Measurements from ENCODE around the gene HSFX3.

DNA sequence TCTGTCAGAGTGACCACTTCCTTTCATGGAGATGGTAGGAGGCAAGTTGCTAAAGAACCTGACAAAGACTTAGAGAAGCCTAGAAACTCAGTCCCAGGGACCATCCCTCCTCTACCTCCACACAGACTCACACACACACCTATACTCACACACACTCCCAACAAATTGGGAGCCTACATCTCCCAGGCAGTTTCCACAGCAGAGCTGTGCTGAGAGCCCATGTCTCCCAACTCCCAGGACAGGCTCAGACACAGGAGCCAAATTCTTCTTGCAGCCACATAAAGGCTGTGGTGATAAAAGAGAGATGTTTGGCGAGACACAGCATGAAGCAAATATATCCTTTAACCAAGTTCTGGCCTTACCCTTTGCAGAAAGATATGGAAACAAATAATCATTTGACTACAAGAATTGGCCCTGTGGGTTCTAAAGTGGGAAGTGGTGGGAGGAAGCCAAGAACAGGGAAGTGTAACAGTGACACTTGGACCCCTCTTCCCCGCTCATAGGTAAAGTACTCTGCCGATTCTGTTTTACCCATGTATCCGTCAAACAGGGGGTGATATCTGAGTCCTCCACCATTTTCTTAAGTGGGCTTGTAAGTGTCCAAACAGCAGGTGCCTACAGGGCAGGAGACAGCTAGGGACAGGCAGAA lies 33.6 kb downstream of the HSFX3 start:
- TF ChIP-seq SUZ12 (IDR thresholded peaks at IDR 0.05; ENCODE audit: extremely low read depth, insufficient read depth, insufficient read length), result no peak
- TF ChIP-seq ZNF274 (IDR thresholded peaks at IDR 0.05; ENCODE audit: low read depth, low read length), result no peak
- no peak for TF ChIP-seq YY1 (IDR thresholded peaks at IDR 0.05; ENCODE audit: insufficient read depth, insufficient read length)
